ENCODE data around the gene NUP50. TPM values are rescaled to one million over a fixed set of nuclear protein-coding genes. Genes with fewer than 3 reads are reported as not detected.

The NUP50 gene
- total RNA-seq, 1 experiment from 2014 or later = 134 TPM

- peaks cover 35 to 69% (median 60%) of the 10 kb centered on the region in 3 experiments for H3K36me3 Mint-ChIP-seq (ENCODE audit: insufficient read depth in 1 of 3, low read depth in 3 of 3)
- H3K79me2 ChIP-seq (ENCODE audit: insufficient read depth, low read length) = no peaks in the 10 kb centered on the region
Measured at GRCh38 chr22:45185718-45186514, 22.2 kb downstream of the NUP50 start.

More at GRCh38 chr22:45185718-45186514, 22.2 kb downstream of the NUP50 start:
- H2BK120ac ChIP-seq (ENCODE audit: low read depth, low read length, poor library complexity, severe bottlenecking) = no peak overlapping the region
- H4K20me1 ChIP-seq (ENCODE audit: control insufficient read depth, insufficient read depth, insufficient read length) = no peaks in the 10 kb centered on the region
- no peak for DNase-seq
- no peak overlapping the region for H3K27ac ChIP-seq (ENCODE audit: insufficient read length, low read depth, low read length)
- H3K18ac ChIP-seq (ENCODE audit: insufficient read length, low read depth, low read length) = no peak overlapping the region
- no peak overlapping the region for H3K56ac ChIP-seq (ENCODE audit: insufficient read length, low read depth, low read length)
- no peak overlapping the region for H3K14ac ChIP-seq (ENCODE audit: insufficient read depth, low read length)
- no peak overlapping the region for H2BK5ac ChIP-seq (ENCODE audit: insufficient read length, low read length)
- no peak overlapping the region for H2AK5ac ChIP-seq (ENCODE audit: insufficient read length, low read length)
- H3K9ac ChIP-seq (ENCODE audit: extremely low read depth, insufficient read length, low read length) = no peak overlapping the region
- H2AFZ ChIP-seq (ENCODE audit: low read length) = no peak overlapping the region
- H3K23me2 ChIP-seq (ENCODE audit: insufficient read length, low read depth, low read length, poor library complexity, severe bottlenecking) = no peaks in the 10 kb centered on the region
- Mint-ChIP-seq H3K27ac (peak overlapping the region in 2 of 3 experiments; percentile 15 to 25; a peak in 3 of 7 replicates), H3K4me1 (peaks cover 18 to 22% of the 10 kb centered on the region in 2 experiments), H3K27me3 (ENCODE audit: low read depth) (no peaks in the 10 kb centered on the region), H3K4me3 (no peak overlapping the region), H3K9me3 (no peaks in the 10 kb centered on the region)
- no peak overlapping the region for H2BK20ac ChIP-seq (ENCODE audit: low read depth, low read length, poor library complexity, severe bottlenecking)
- no peak overlapping the region for H3T11ph ChIP-seq (ENCODE audit: low read length)
- H3K79me1 ChIP-seq (ENCODE audit: insufficient read depth, low read depth, low read length, poor library complexity, severe bottlenecking) = peaks cover 3% of the 10 kb centered on the region
- no peaks in the 10 kb centered on the region for H3K27me3 ChIP-seq (ENCODE audit: insufficient read depth, low read length)
- H2BK12ac ChIP-seq (ENCODE audit: insufficient read length, low read depth, low read length) = no peak overlapping the region
- H3K4me2 ChIP-seq (ENCODE audit: insufficient read depth, insufficient read length, low read length) = no peak overlapping the region
- H3K9me3 ChIP-seq (ENCODE audit: control insufficient read depth, low read depth, low read length) = no peaks in the 10 kb centered on the region
- no peak overlapping the region for H2BK15ac ChIP-seq (ENCODE audit: low read depth, low read length)
- no peak overlapping the region for H3K4ac ChIP-seq (ENCODE audit: low read depth, low read length)
- TF ChIP-seq, protein P1, sequence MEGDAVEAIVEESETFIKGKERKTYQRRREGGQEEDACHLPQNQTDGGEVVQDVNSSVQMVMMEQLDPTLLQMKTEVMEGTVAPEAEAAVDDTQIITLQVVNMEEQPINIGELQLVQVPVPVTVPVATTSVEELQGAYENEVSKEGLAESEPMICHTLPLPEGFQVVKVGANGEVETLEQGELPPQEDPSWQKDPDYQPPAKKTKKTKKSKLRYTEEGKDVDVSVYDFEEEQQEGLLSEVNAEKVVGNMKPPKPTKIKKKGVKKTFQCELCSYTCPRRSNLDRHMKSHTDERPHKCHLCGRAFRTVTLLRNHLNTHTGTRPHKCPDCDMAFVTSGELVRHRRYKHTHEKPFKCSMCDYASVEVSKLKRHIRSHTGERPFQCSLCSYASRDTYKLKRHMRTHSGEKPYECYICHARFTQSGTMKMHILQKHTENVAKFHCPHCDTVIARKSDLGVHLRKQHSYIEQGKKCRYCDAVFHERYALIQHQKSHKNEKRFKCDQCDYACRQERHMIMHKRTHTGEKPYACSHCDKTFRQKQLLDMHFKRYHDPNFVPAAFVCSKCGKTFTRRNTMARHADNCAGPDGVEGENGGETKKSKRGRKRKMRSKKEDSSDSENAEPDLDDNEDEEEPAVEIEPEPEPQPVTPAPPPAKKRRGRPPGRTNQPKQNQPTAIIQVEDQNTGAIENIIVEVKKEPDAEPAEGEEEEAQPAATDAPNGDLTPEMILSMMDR (conservative IDR thresholded peaks at IDR 0.05) = no peak
- no peak overlapping the region for H4K91ac ChIP-seq (ENCODE audit: insufficient read length, low read depth, low read length)
- H3K23ac ChIP-seq (ENCODE audit: insufficient read length, low read depth, low read length) = no peak overlapping the region
- WGBS (ENCODE audit: extremely low coverage, insufficient read length, low lambda C conversion rate) = no CpG with 5 or more reads among the region's 16 CpGs
- peaks cover 5% of the 10 kb centered on the region for H3K4me1 ChIP-seq (ENCODE audit: insufficient read depth, low read length)
- no peak overlapping the region for H4K5ac ChIP-seq (ENCODE audit: insufficient read length, low read depth, low read length)
- H4K8ac ChIP-seq (replicated peaks; ENCODE audit: insufficient read length, low read depth, low read length) = no peak overlapping the region
